ENCODE data around the gene CPS1. TPM values are rescaled to one million over a fixed set of nuclear protein-coding genes. Genes with fewer than 3 reads are reported as not detected.

Gene CPS1
- total and polyA plus RNA-seq, 2 of the 8 experiments (the other 6 are each of a cell fraction or from before 2014, with no cell fraction given), result 7.9 to 15.7 TPM

GRCh38 chr2:210635257-210635656 lies 78.9 kb downstream of the CPS1 start:
- Histone ChIP-seq H2BK15ac (ENCODE audit: low read length) (no peak overlapping the region), H4K20me1 (replicated peaks in 1 of 2; ENCODE audit: control insufficient read depth in 1 of 2, insufficient read depth in 2 of 2, low read length in 2 of 2) (no peaks in the 10 kb centered on the region), H3K23ac (ENCODE audit: insufficient read length) (no peak overlapping the region), H3K56ac (replicated peaks; ENCODE audit: insufficient read length, low read depth, low read length) (no peak overlapping the region), H3K23me2 (ENCODE audit: low read depth, low read length) (no peaks in the 10 kb centered on the region), H2AFZ (ENCODE audit: low read length) (no peak overlapping the region), H4K5ac (ENCODE audit: insufficient read length, low read depth, low read length) (no peak overlapping the region), H3K27ac (ENCODE audit: low read depth, low read length) (no peak overlapping the region), H3K79me2 (ENCODE audit: control insufficient read depth in 1 of 2, insufficient read depth in 2 of 2, low read length in 2 of 2) (no peaks in the 10 kb centered on the region), H2BK12ac (ENCODE audit: low read depth, low read length) (no peak overlapping the region), H3K4me3 (ENCODE audit: extremely low read depth in 1 of 4, insufficient read depth in 2 of 4, low read depth in 3 of 4, low read length in 4 of 4) (no peak overlapping the region), H3K4me1 (replicated peaks in 1 of 4; ENCODE audit: control insufficient read depth in 3 of 4, insufficient read depth in 4 of 4, low read length in 3 of 4) (peaks cover 0 to 7% (median 0%) of the 10 kb centered on the region in 4 experiments; a peak in 2 of 7 replicates), H2BK120ac (replicated peaks; ENCODE audit: low read depth, low read length) (no peak overlapping the region), H3K14ac (ENCODE audit: insufficient read length) (no peak overlapping the region), H3K27me3 (replicated peaks in 1 of 4; ENCODE audit: control insufficient read depth in 3 of 4, extremely low read depth in 1 of 4, insufficient read depth in 3 of 4, low read length in 3 of 4) (no peaks in the 10 kb centered on the region), H3K9ac (replicated peaks in 1 of 4; ENCODE audit: extremely low read depth in 1 of 4, low read depth in 3 of 4, low read length in 3 of 4) (no peak overlapping the region), H3K9me3 (ENCODE audit: insufficient read depth in 2 of 2, low read depth in 1 of 2, low read length in 1 of 2) (no peaks in the 10 kb centered on the region), H3K4ac (replicated peaks; ENCODE audit: insufficient read length, low read depth, low read length) (no peak overlapping the region), H3K4me2 (ENCODE audit: insufficient read depth in 1 of 2, low read depth in 2 of 2, low read length in 2 of 2) (no peak overlapping the region), H4K8ac (ENCODE audit: extremely low read depth, insufficient read depth, low read length) (no peak overlapping the region), H2AK5ac (ENCODE audit: low read depth, low read length) (no peak overlapping the region), H2BK5ac (ENCODE audit: low read depth, low read length) (no peak overlapping the region), H4K91ac (replicated peaks; ENCODE audit: insufficient read length, low read length) (no peak overlapping the region), H3K18ac (ENCODE audit: extremely low read depth, low read length) (no peak overlapping the region), H3K79me1 (ENCODE audit: low read depth, low read length) (no peaks in the 10 kb centered on the region), H2BK20ac (ENCODE audit: low read length) (no peak overlapping the region), H3K36me3 (ENCODE audit: control insufficient read depth in 2 of 4, insufficient read depth in 4 of 4, low read length in 3 of 4) (no peaks in the 10 kb centered on the region)
- no peak for TF ChIP-seq BACH1 (IDR thresholded peaks at IDR 0.05; ENCODE audit: low read length)
- no peak for TF ChIP-seq CTBP2 (IDR thresholded peaks at IDR 0.05; ENCODE audit: borderline replicate concordance, insufficient read depth, insufficient read length, low read length)
- FAIRE-seq, result no peak
- ChIA-PET POLR2A (ENCODE audit: partially characterized antibody) (no interaction called here), CTCF (ENCODE audit: partially characterized antibody) (interaction anchor here (1.2 kb wide), 1 partner anchor 236 kb away, joined by 3 read pairs; no protein-coding TSS in a partner anchor)
- DNase-seq (ENCODE audit: low read depth in 1 of 2, low spot score in 2 of 2), result no peak
- WGBS, 2 experiments (ENCODE audit: extremely low coverage in 1 of 2, insufficient coverage in 1 of 2, insufficient read length in 1 of 2, insufficient replicate concordance in 2 of 2, low coverage in 1 of 2, low lambda C conversion rate in 2 of 2, missing lambda C conversion rate in 1 of 2), result 88% methylated on average over 1 of the region's 1 CpG; no CpG with 5 or more reads in 1 of the 2 experiments
